GM19397 (cell line): ENCODE results near the gene CBLC.
A peak's percentile ranks its signal among the peaks of the same experiment; 100 is the strongest.

Experiments used
- ATAC-seq: cut with Tn5 transposase; IDR thresholded peaks from one replicate; pipeline ENCODE4 v1.9.1; 2021; ENCODE audit warnings: mild to moderate bottlenecking, moderate library complexity; ENCODE audit not compliant: unreplicated experiment

CBLC gene

DNA sequence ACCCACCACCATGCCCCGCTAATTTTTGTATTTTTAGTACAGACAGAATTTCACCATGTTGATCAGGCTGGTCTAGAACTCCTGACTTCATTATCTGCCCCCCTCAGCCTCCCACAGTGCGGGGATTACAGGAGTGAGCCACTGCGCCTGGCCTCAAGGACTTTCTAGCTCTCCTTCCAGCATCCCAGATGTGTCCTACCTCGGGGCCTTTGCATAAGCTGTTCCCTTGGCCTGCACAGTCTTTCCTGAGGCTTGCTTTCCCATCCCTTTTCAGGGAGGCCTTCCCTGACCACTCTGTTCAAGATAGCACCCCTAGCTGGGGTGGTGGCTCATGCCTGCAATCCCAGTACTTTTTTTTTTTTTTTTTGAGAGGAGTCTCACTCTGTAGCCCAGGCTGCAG is 16.9 kb downstream of the CBLC start:
- no peak for ATAC-seq

DNA sequence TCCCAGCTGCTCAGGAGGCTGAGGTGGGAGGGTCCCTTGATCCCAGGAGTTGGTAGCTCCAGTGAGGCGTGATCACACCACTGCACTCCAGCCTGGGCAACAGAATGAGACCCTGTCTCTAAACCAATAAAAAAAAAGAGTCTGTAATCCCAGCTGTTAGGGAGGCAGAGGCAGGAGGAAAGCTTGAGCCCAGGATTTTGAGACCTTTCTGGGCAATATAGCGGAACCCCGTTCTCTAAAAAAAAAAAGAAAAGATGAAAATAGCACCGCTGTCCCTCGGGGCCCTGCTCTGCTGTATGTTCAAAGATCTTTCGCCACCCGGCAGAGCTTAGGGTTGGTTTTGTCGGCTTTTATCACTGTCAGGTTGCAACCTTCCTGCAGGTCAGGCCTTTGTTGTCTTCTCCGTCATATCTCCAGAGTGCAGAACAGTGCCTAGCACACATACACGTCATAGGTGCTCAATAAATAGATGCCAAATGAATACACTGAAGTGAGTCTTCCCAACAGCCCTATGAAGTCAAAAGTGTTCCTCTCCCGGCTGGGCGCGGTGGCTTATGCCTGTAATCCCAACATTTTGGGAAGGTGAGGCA is 17.8 kb downstream of the CBLC start:
- ATAC-seq, result no peak

DNA sequence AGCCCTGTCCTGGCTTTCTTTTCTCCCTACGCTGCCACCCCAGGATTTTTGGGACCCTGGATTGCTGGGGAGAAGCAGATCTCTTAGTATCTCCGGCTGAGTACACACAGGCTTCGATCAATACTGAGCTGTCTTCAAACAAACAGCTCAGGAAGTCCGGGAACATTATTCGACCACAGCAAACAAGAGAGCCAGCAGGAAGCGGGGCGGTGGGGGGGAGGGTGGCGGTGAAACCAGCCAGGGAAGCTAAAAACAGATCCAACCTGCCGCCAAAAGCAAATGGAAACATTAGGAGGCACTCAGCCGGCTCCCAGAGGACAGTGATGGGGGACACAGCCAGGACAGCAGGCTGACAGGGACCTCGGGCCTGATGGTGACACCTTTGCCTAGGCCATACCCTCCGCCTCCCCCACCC is 19.0 kb downstream of the CBLC start:
- ATAC-seq, result no peak

DNA sequence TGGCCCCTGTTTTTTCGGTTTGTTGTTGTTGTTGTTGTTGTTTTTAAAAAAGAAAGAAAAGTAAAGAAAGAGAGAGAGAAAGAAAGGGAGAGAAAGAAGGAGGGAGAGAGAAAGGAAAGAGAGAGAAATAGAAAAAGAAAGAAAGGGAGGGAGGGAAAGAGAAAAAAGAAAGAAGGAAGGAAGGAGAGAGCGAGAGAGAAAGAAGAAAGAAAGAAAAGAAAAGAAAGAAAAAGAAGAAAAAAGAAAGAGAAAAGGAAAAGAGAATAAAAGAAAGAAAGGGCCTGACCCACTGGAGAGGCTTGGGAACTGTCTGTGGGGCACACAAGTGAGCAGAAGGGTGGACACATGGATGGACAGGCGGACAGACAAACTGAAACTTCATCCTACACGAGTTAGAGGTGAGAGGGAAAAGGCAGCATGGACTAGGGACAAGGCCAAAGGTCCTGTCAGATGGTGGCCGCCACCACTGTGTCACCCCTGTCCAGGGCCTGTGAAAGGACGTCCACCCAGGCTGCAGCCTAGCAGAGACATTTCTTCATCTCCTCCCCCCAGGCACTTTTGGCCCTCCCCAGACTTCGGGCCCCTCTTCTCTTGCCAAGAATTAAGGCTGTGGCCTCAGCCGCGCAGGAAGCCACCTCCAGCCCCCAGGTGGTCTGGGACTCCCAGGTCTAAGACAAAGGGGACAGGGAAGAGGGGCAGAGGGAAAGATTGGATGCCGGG is 22.1 kb downstream of the CBLC start:
- ATAC-seq, result no peak

DNA sequence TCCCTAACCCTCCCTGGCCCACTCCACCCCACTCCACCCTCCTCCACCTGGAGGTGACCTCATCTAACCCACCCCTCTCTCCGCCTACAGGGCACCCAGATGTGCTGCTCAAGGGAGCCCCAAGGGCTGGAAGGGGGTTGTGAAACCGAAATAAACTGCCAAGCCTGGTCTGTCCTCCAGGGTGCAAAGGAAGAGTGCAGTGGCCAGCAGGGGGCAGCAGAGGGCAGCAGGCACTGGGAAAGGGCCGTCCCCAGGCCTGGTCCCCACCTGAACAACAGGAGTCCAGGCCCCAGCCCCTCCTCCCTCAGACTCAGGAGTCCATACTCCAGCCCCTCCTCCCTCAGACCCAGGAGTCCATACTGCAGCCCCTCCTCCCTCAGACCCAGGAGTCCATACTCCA is 22.8 kb downstream of the CBLC start:
- ATAC-seq, result peak; percentile 58

DNA sequence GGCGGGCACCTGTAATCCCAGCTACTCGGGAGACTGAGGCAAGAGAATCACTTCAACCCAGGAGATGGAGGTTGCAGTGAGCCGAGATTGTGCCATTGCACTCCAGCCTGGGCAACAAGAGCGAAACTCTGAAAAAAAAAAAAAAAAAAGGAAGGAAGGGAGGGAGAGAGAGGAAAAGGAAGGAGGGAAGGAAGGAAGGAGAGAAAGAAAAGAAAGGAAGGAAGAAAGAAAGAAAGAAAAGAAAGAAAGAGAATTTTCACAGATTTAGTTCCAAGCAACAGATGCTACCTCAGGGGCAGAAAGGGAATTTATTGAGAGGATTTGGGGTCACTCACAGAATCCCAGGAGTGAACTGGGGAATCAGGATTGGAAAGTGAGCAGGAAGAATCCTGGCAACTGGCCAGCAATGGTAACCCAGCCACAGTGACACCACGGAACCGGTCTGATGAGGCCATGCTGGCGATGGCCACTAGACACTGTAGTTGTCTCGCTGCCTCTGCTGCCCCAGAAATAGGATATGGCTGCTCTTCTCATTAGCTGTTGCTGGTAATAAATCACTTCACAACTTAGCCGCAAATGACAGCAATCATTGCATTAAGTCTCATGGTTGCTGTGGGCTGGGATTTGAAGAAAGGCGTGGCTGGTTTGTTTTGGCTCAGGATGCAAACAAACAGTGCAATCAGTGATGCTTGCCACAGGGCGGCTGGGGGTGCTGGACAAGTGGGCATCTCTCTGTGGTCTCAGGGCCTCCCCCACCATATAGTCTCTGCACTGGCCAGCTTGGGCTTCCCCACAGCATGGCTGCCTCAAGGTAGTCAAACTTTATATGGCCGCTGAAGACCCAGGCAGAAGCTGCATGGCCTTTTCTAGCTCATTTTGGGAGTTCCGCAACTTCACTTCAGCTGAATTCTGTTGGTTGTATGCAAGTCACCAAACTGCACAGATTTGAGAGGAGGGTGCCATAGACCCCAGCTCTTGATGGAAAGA is 26.0 kb downstream of the CBLC start:
- ATAC-seq, result no peak

DNA sequence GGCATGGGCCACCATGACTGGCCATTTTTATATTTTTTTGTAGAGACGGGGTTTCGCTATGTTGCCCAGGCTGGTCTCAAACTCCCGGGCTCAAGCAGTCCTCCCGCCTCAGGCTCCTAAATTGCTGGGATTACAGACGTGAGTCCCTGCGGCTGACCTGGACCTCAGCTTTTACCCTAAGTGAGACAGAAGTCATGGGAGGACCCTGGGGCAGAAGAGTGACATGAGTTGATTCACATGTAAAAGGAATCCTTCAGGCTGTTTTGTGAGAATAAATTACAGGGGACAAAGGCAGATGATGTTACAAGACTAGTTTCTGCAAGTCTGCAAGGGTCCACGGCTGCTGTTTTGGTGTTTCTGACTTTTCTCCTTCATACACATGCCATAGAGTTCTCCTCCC is 28.6 kb downstream of the CBLC start:
- ATAC-seq, result no peak

DNA sequence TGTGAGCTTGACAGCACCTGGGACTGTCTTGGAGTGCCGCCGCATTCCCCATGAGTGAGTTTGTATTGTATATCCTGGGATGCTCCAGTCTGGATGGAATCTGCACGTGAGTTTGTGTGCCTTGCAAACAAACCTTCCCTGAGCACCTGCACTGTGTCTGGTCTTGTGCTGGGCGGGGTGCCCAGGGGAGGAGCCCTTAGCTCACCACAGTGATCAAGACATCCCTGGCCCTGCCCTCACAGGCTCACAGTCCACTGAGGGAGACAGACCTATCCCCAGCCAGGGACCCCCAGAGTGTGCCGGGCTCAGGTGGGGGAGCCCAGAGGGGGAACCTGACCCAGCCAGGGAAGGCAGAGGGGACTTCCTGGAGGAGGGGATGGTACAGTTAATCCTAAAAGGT is 29.5 kb downstream of the CBLC start:
- ATAC-seq, result no peak

DNA sequence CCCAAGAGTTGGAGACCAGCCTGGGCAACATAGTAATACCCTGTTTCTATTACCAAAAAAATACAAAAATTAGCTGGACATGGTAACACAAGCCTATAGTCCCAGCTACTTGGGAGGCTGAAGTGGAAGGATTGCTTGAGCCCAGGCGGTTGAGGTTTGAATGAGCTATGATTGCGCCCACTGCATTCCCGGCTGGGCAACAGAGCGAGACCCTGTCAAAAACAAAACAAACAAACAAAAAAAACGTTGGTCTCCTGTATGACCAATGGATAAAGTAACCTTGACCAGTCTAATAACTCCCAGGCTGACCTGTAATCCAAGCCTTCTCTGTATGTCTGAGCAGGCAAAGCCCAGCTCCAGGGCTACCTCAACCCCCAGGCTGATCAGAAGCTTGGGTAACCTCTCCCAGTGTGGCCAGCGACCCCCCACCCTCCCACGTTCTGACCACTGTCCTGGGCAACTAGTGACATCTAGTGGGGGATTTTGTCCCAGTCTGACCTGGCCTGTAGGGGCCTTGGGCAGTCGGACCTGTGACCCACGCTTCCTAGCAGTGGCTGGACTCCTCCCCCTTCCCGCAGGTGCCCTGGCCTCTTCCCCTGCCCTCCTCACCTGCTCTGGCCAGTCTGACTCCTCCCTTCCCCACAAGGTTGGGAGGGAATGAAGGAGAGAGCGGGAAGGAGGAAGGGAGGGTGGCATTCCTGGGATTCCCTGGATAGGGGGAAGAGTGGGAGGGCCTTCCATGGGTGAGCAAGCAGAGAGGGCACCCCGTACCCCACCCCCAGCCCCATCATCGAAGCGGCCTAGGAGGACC is 30.2 kb downstream of the CBLC start:
- ATAC-seq, result no peak

DNA sequence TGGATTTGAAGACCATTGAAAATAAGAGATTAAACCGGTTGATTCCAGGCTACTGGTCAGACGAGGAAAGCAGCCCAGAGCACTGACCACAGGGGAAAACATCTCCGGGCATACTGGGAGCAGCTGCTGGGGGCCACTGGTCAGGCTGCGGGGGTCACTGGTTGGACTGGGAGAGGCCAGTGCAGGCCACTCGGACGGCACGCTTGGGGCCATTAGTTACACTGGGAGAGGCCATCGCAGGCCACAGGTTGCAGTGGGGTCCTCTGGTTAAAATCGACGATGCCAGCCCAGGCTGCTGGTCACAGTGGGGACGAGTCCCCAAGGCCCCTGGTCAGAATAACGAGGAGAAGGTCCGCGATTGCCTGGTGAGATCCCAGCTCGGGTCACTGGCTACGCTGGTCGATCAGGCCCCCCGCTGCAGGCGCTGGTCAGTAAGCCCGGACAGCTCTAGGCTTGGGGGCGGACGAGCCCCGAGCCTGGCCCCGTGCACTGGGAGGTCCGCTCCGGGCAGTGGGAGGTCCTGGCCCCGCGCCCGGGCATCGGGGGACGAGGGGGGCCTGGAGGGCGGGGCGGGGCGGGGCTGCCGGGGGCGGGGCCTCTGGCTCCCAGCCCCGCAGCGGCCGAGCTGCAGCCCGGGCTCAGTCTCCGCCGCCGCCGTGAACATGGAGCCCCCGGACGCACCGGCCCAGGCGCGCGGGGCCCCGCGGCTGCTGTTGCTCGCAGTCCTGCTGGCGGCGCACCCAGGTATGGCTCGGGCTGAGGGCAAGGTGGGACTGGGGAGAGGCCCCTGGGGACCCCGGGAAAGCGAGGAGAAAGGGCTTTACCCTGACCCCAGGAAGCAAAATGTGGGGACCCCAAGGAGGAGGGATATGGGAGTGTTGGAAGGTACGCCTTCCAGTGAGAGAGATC is 31.0 kb downstream of the CBLC start, which contains the start of gene BCAM:
TSS of gene BCAM (plus strand) at position 641 of the 909 bp plus-strand sequence. CDS start at position 663, 22 bp downstream.
- ATAC-seq, result no peak

DNA sequence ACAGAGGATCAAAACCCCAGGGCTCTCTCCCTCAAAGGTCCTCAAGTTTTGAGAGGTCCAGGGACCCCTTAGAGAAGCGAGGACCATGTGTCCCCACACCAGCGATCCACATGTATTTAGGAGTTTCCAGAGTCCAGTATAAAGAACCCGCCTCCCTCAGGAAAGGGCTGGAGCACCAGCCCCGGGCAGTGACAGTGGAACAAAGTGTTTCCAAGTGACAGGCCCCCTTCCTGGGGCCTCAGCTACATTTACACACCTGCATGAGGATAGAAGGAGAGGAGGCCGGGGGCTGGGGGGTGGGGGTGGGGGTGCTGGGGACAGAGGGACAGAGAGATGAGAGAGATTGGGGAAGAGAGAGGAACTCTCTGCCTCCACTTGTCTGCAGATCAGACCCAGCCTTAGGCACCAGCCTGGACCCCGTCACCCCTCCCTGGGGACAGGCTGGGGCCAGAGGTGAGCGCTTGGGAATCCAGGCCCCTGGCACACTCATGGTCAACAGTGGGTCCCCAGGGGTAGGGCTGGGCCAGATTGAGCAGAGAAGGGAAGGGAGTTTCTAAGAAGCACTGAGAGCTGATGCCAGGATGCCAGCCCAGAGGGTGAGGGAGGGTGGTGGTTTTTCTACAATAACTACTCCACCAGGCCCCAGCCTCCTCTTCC is 32.0 kb downstream of the CBLC start:
- ATAC-seq, result no peak

DNA sequence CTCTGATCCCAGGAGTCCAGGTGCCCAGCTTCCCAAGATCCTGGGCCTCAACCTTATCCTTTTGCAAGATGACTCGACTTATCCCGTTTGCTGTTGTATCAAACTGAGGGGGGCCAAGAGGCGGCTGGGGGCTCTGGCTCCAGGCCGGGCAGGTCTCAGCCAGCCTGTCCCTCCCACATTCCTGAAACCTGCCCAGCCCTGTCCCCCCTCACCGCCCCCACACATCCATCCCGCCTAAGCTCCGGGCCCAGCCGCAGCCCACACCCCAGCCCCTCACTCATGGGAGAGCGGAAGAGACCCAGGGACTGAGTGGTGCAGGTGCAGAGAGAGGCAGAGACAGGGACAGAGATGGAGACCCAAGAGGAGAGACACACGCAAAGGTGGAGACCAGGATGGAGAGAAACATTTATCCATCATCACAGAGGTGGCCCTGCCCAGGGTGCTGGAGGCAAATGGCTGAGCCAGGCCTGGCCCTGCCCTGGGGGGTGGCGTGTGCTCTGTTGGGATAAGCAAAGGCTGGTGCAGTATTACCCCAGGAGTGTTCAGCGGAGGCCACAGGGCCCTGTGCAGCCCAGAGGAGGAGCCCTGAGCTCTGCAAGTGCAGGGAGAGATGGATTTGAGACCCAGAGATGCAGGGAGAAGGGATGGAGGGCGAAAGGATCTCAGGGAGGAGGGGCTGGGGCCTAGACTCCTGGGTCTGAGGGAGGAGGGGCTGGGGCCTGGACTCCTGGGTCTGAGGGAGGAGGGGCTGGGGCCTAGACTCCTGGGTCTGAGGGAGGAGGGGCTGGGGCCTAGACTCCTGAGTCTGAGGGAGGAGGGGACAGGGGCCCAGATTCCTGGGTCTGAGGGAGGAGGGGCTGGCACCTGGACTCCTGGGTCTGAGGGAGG is 32.8 kb downstream of the CBLC start:
- no peak for ATAC-seq

DNA sequence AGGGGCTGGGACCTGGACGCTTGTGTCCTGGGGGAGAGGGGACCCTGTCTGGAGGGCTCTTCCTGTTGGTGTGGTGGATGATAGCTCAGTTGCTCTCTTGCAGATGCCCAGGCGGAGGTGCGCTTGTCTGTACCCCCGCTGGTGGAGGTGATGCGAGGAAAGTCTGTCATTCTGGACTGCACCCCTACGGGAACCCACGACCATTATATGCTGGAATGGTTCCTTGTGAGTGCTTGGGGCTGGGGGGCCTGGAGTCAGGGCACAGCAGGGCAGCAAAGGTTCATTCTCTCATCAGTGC is 33.4 kb downstream of the CBLC start:
- no peak for ATAC-seq

DNA sequence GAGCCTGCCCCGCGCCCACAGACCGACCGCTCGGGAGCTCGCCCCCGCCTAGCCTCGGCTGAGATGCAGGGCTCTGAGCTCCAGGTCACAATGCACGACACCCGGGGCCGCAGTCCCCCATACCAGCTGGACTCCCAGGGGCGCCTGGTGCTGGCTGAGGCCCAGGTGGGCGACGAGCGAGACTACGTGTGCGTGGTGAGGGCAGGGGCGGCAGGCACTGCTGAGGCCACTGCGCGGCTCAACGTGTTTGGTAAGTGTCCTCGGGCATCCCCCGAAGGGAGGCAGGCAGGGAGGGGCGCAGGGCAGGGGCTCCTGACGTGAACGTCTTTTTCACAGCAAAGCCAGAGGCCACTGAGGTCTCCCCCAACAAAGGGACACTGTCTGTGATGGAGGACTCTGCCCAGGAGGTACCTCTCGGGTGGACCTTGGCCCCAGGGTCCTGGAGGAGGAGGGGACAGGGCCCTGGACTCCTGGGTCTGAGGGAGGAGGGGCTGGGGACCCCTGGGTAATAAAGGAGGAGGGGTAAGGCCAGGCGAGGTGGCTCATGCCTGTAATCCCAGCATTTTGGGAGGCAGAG is 34.5 kb downstream of the CBLC start:
- ATAC-seq, result no peak

DNA sequence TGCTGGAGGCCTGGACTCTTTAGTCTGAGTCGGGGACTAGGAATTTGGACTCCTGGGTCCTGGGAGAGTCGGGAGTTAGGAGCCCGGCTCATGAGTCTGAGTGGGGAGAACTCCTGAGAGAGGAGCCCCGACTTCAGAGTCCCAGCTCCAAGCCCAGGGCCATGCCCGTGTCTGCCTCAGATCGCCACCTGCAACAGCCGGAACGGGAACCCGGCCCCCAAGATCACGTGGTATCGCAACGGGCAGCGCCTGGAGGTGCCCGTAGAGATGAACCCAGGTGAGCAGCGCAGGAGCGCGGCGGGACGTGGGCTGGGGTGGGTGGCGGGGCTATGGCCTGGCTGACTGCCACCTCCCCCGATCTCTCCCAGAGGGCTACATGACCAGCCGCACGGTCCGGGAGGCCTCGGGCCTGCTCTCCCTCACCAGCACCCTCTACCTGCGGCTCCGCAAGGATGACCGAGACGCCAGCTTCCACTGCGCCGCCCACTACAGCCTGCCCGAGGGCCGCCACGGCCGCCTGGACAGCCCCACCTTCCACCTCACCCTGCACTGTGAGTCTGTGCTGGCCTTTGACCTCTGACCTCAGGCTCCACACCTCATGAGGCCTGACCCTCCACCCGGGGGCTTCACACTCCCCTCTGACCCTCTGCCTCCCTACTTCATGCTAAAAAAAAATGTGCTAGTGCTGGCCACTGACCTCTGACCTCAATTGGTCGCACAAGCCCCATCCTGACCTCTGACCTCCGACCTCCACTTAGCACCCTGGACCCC is 35.6 kb downstream of the CBLC start:
- ATAC-seq, result no peak

DNA sequence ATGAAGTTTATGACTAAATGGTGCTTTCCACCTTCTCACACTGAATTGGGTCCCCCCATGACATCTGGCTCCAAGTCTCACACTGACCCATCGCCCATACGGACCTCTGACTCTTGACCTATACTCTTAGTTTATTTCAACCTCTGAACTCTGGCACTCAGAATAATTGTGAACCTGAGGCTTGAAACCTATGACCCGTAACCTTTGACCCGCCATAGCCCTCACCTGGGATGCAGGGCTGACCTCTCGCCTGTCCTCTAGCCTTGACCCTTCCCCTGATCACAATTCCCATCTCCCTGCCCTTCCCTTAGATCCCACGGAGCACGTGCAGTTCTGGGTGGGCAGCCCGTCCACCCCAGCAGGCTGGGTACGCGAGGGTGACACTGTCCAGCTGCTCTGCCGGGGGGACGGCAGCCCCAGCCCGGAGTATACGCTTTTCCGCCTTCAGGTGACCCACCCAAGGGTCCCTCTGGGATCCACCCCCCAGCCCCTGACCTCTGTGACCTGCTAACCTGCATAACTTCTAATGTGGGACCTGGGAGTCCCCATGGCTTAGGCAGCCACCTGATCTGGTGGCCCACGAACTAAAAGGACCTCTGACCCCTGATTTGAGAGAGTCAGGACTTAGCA is 36.3 kb downstream of the CBLC start:
- no peak for ATAC-seq

DNA sequence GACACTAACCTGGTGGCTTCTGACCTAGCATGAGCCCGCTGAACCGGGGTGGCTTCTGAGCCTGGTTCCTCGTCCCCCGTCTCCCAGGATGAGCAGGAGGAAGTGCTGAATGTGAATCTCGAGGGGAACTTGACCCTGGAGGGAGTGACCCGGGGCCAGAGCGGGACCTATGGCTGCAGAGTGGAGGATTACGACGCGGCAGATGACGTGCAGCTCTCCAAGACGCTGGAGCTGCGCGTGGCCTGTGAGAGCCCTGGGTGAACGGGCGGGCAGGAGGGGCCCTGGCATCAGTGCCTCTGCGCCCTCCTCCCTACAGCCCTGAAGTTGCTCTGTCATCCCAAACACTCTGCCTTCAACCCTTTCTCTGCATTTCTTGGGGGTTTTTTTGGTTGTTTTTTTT is 36.8 kb downstream of the CBLC start:
- ATAC-seq, result no peak
